HFF-Myc (cell line): Measurements from ENCODE around the gene PROX1.

ENCODE experiments used
- DNase-seq: peaks from one replicate; pipeline ENCODE4 v3.0.0-alpha.2; 2011; ENCODE audit warnings: low read depth; ENCODE audit errors: extremely low read depth
- H3K4me3 ChIP-seq: replicated peaks from 2 replicates; pipeline ENCODE4 v1.5.1; 2011; ENCODE audit warnings: low read depth, mild to moderate bottlenecking, control low read depth, low read length
- TF ChIP-seq, protein P1 (sequence below): IDR thresholded peaks from 2 replicates; pipeline ENCODE4 v1.5.1; 2012; ENCODE audit warnings: mild to moderate bottlenecking, low read depth, low read length, control low read depth; ENCODE audit errors: missing control alignments

Gene PROX1

DNA sequence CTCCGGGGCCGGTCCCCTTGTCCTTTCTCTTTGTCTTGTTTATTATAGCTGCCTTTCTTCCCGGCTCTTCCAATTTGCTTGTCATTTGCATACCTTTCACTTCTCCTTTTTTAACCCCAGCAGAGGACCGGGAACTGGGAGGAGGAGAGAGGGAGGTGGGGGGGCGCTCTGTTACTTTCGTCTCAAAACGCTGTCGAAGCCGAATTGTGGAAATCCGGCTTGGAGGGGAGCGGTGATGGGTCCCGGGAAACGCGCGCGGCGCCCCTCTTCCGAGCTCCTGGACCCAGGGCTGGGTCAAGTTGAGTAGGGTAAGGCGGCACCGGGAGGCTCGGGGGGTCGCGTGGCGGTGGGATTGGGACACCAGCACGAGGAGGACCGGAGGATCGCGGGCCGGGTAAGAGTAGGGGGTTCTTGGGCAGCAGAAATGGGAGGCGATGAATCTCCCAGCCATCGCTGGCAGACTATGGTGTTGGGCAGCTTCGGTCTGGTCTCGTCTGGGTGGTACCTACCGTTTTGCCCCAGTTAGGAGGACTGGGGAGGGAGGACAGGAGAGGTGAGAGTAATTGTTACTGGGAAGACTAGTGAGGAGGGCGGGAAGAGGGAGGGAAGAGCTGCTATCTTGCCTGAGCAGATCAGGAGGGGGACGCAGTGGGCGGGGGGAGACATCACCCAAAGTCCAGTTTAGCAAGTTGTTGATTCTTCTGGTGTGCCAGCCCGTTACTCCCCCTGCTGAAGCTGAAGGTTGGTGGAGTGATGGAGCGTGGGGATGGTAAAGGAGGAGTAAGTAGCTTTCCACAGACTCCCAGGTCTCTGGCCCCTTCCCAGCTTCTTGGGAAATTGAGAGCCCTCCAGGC is 1.5 kb downstream of the PROX1 start:
- H3K4me3 ChIP-seq = peak overlapping the region; percentile 51
- DNase-seq = no peak
- TF ChIP-seq, protein P1, sequence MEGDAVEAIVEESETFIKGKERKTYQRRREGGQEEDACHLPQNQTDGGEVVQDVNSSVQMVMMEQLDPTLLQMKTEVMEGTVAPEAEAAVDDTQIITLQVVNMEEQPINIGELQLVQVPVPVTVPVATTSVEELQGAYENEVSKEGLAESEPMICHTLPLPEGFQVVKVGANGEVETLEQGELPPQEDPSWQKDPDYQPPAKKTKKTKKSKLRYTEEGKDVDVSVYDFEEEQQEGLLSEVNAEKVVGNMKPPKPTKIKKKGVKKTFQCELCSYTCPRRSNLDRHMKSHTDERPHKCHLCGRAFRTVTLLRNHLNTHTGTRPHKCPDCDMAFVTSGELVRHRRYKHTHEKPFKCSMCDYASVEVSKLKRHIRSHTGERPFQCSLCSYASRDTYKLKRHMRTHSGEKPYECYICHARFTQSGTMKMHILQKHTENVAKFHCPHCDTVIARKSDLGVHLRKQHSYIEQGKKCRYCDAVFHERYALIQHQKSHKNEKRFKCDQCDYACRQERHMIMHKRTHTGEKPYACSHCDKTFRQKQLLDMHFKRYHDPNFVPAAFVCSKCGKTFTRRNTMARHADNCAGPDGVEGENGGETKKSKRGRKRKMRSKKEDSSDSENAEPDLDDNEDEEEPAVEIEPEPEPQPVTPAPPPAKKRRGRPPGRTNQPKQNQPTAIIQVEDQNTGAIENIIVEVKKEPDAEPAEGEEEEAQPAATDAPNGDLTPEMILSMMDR = no peak

DNA sequence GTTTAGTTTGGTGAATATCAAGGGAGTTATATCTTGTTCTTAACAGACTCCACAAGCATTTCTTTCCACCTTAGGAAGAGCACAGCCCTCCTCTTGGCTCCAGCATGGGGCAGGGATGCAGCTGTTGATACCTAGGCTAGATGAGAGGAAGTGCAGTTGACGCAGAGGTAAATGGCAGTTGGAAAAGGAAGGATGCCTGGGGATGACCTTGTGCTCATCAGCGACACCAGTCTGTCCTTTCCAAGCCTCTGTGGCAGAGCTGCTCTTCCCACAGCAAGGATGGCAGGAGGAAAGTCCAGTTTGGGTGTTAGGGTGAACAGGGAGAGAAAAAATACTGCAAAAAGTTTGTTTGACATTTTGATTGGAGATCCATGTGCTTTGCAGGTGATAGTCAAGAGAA is 6.2 kb downstream of the PROX1 start:
- TF ChIP-seq, protein P1 = no peak
- no peak for DNase-seq

DNA sequence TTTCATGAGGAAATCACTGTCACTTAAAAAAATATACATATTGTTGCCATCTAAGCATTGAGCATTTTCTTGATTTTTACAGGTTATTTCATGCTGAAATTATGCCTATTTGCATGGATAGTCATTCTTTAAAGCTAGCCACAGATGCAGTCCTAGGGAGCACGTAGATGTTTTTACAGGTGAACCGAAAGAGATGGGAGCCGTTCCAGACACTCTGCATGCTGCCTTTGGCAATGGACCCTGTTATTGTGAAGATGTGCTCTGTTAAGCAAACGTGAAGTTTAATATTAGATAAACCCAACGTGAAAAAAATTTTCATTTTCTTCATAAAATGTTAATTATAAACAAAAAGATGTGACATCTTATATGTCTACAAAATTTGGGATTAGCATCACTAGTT is 7.1 kb downstream of the PROX1 start:
- TF ChIP-seq, protein P1 = no peak
- no peak for DNase-seq
- no peak overlapping the region for H3K4me3 ChIP-seq

More for the DNA sequence above, 6.2 kb downstream of the PROX1 start:
- no peak overlapping the region for H3K4me3 ChIP-seq

DNA sequence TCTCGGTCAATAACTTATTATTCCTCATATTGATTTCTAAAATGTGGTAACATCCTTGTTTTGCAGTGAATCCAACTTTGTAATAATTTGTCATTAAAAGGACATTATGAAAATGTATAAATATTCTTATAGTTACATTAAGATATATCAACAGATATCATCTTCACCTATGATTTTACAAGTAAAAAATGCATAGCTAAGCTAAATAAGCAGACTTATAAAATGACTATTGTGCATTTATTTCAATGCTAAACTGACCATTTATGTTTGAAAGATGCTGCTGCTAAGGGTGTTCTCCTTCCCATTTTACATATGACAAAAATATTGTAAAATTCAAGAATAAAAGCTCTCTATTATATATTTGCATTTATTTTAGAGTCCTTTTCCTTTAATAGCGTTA is 7.8 kb downstream of the PROX1 start:
- no peak for DNase-seq
- TF ChIP-seq, protein P1 = no peak
- H3K4me3 ChIP-seq = no peak overlapping the region

DNA sequence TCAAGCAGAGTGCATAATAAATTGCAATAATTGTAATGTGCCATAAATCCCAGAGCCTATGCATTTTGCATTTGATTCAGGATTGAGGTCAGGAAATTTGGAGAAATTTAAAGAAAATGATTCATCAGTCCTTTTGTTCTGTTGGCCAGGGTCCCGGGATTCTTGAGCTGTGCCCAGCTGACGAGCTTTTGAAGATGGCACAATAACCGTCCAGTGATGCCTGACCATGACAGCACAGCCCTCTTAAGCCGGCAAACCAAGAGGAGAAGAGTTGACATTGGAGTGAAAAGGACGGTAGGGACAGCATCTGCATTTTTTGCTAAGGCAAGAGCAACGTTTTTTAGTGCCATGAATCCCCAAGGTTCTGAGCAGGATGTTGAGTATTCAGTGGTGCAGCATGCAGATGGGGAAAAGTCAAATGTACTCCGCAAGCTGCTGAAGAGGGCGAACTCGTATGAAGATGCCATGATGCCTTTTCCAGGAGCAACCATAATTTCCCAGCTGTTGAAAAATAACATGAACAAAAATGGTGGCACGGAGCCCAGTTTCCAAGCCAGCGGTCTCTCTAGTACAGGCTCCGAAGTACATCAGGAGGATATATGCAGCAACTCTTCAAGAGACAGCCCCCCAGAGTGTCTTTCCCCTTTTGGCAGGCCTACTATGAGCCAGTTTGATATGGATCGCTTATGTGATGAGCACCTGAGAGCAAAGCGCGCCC is 8.7 kb downstream of the PROX1 start:
- DNase-seq = no peak
- H3K4me3 ChIP-seq = no peak overlapping the region
- TF ChIP-seq, protein P1 = no peak

DNA sequence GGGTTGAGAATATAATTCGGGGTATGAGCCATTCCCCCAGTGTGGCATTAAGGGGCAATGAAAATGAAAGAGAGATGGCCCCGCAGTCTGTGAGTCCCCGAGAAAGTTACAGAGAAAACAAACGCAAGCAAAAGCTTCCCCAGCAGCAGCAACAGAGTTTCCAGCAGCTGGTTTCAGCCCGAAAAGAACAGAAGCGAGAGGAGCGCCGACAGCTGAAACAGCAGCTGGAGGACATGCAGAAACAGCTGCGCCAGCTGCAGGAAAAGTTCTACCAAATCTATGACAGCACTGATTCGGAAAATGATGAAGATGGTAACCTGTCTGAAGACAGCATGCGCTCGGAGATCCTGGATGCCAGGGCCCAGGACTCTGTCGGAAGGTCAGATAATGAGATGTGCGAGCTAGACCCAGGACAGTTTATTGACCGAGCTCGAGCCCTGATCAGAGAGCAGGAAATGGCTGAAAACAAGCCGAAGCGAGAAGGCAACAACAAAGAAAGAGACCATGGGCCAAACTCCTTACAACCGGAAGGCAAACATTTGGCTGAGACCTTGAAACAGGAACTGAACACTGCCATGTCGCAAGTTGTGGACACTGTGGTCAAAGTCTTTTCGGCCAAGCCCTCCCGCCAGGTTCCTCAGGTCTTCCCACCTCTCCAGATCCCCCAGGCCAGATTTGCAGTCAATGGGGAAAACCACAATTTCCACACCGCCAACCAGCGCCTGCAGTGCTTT is 9.4 kb downstream of the PROX1 start:
- TF ChIP-seq, protein P1 = no peak
- no peak for DNase-seq
- no peak overlapping the region for H3K4me3 ChIP-seq
